ENCODE measurements around the gene UPF1.

The UPF1 gene

GRCh38 chr19:18867751-18868150 is 36.0 kb downstream of the UPF1 start:
- in situ Hi-C loops (cut with MboI; ENCODE audit: low sequenced_read_pairs), result no loop called here

GRCh38 chr19:18868380-18869022 is 36.7 kb downstream of the UPF1 start:
- in situ Hi-C loops (cut with MboI; ENCODE audit: low sequenced_read_pairs), result no loop called here

GRCh38 chr19:18869023-18869618 is 37.4 kb downstream of the UPF1 start:
- in situ Hi-C loops (cut with MboI; ENCODE audit: low sequenced_read_pairs), result no loop called here

GRCh38 chr19:18869781-18870530 is 38.2 kb downstream of the UPF1 start:
- in situ Hi-C loops (cut with MboI; ENCODE audit: low sequenced_read_pairs), result no loop called here

GRCh38 chr19:18870531-18871172 is 38.9 kb downstream of the UPF1 start:
- in situ Hi-C loops (cut with MboI; ENCODE audit: low sequenced_read_pairs), result no loop called here

GRCh38 chr19:18871543-18871942 is 39.8 kb downstream of the UPF1 start:
- in situ Hi-C loops (cut with MboI; ENCODE audit: low sequenced_read_pairs), result no loop called here

GRCh38 chr19:18875726-18876125 is 44.0 kb downstream of the UPF1 start:
- in situ Hi-C loops (cut with MboI; ENCODE audit: low sequenced_read_pairs), result no loop called here

GRCh38 chr19:18876865-18877264 is 45.1 kb downstream of the UPF1 start:
- in situ Hi-C loops (cut with MboI; ENCODE audit: low sequenced_read_pairs), result no loop called here

- in situ Hi-C loops (cut with MboI; ENCODE audit: low sequenced_read_pairs), result no loop called here
Observed at GRCh38 chr19:18878058-18878797, 46.5 kb downstream of the UPF1 start.

- in situ Hi-C loops (cut with MboI; ENCODE audit: low sequenced_read_pairs), result no loop called here
Observed at GRCh38 chr19:18878858-18879578, 47.3 kb downstream of the UPF1 start.

- in situ Hi-C loops (cut with MboI; ENCODE audit: low sequenced_read_pairs), result no loop called here
Observed at GRCh38 chr19:18879579-18880373, 48.0 kb downstream of the UPF1 start.

- in situ Hi-C loops (cut with MboI; ENCODE audit: low sequenced_read_pairs), result no loop called here
Observed at GRCh38 chr19:18881491-18881890, 49.7 kb downstream of the UPF1 start.

GRCh38 chr19:18883526-18884304 is 52.0 kb downstream of the UPF1 start:
- in situ Hi-C loops (cut with MboI; ENCODE audit: low sequenced_read_pairs), result no loop called here

GRCh38 chr19:18886972-18887371 is 55.2 kb downstream of the UPF1 start:
- in situ Hi-C loops (cut with MboI; ENCODE audit: low sequenced_read_pairs), result no loop called here

- in situ Hi-C loops (cut with MboI; ENCODE audit: low sequenced_read_pairs), result no loop called here
Observed at GRCh38 chr19:18889949-18890745, 58.4 kb downstream of the UPF1 start.

- in situ Hi-C loops (cut with MboI; ENCODE audit: low sequenced_read_pairs), result no loop called here
Observed at GRCh38 chr19:18893587-18894253, 62.0 kb downstream of the UPF1 start.

GRCh38 chr19:18894254-18895037 is 62.7 kb downstream of the UPF1 start:
- in situ Hi-C loops (cut with MboI; ENCODE audit: low sequenced_read_pairs), result no loop called here

Measured in HL-60/S4 (cell line).